DOHH2 (cell line): ENCODE measurements around the gene PDCL2.
A peak's percentile ranks its signal among the peaks of the same experiment; 100 is the strongest.

Source experiments
- CTCF ChIP-seq: fragments of 200-600 bp; sonication (generic); IDR thresholded peaks from one replicate; pipeline ENCODE4 v1.5.1; 2014; ENCODE audit warnings: antibody characterized with exemption, mild to moderate bottlenecking, low read depth, low read length; ENCODE audit not compliant: poor library complexity, severe bottlenecking
- EZH2phosphoT487 ChIP-seq: fragments of 200-600 bp; sonication (generic); IDR thresholded peaks from 2 replicates; pipeline ENCODE4 v1.6.1; 2017; ENCODE audit warnings: borderline replicate concordance, mild to moderate bottlenecking, antibody characterized with exemption, low read length, moderate library complexity, mixed read lengths

GRCh38 chr4:55546756-55547465, 45.1 kb downstream of the PDCL2 start, which contains the start of gene CLOCK:
- TF ChIP-seq CTCF (peak; percentile 56), EZH2phosphoT487 (0 out of 2 replicates have a peak, but pooled peaks have one; percentile 22)
